ENCODE data around the gene LASP1. TPM values are rescaled to one million over a fixed set of nuclear protein-coding genes. Genes with fewer than 3 reads are reported as not detected.

LASP1 gene
- total RNA-seq, 1 experiment from 2014 or later = 68.1 TPM

- DNase-seq (ENCODE audit: unreplicated experiment) = no peak
- BruUV-seq (replicated peaks) = no TSS peak
- Mint-ChIP-seq H3K36me3 (ENCODE audit: insufficient read depth, unreplicated experiment) (peaks cover 29% of the 10 kb centered on the region), H3K27ac (ENCODE audit: low read depth, unreplicated experiment) (no peak overlapping the region), H3K9me3 (ENCODE audit: unreplicated experiment) (no peaks in the 10 kb centered on the region), H3K4me1 (ENCODE audit: insufficient read depth, unreplicated experiment) (peaks cover 8% of the 10 kb centered on the region), H3K27me3 (ENCODE audit: insufficient read depth, unreplicated experiment) (no peaks in the 10 kb centered on the region), H3K4me3 (ENCODE audit: unreplicated experiment) (no peak overlapping the region)
- ChIA-PET CTCF (no interaction called here), POLR2A (interaction anchor here (0.6 kb wide), 1 partner anchor 47 kb away, joined by 3 read pairs; no protein-coding TSS in a partner anchor)
- intact Hi-C loops (cut with micrococcal nuclease) = no loop called here
- TF ChIP-seq, protein P1, sequence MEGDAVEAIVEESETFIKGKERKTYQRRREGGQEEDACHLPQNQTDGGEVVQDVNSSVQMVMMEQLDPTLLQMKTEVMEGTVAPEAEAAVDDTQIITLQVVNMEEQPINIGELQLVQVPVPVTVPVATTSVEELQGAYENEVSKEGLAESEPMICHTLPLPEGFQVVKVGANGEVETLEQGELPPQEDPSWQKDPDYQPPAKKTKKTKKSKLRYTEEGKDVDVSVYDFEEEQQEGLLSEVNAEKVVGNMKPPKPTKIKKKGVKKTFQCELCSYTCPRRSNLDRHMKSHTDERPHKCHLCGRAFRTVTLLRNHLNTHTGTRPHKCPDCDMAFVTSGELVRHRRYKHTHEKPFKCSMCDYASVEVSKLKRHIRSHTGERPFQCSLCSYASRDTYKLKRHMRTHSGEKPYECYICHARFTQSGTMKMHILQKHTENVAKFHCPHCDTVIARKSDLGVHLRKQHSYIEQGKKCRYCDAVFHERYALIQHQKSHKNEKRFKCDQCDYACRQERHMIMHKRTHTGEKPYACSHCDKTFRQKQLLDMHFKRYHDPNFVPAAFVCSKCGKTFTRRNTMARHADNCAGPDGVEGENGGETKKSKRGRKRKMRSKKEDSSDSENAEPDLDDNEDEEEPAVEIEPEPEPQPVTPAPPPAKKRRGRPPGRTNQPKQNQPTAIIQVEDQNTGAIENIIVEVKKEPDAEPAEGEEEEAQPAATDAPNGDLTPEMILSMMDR (IDR thresholded peaks at IDR 0.05; ENCODE audit: unreplicated experiment) = no peak
These were observed 35.0 kb downstream of the LASP1 start for GRCh38 chr17:38904892-38905291.

- DNase-seq (ENCODE audit: unreplicated experiment) = no peak
- intact Hi-C loops (cut with micrococcal nuclease) = no loop called here
- Mint-ChIP-seq H3K27ac (ENCODE audit: low read depth, unreplicated experiment) (no peak overlapping the region), H3K36me3 (ENCODE audit: insufficient read depth, unreplicated experiment) (peaks cover 34% of the 10 kb centered on the region), H3K9me3 (ENCODE audit: unreplicated experiment) (no peaks in the 10 kb centered on the region), H3K27me3 (ENCODE audit: insufficient read depth, unreplicated experiment) (no peaks in the 10 kb centered on the region), H3K4me1 (ENCODE audit: insufficient read depth, unreplicated experiment) (peaks cover 8% of the 10 kb centered on the region), H3K4me3 (ENCODE audit: unreplicated experiment) (no peak overlapping the region)
- no TSS peak for BruUV-seq (replicated peaks)
- ChIA-PET POLR2A (no interaction called here), CTCF (no interaction called here)
- TF ChIP-seq, protein P1 (IDR thresholded peaks at IDR 0.05; ENCODE audit: unreplicated experiment) = no peak
These were observed 35.5 kb downstream of the LASP1 start for GRCh38 chr17:38905375-38905774.

DNA sequence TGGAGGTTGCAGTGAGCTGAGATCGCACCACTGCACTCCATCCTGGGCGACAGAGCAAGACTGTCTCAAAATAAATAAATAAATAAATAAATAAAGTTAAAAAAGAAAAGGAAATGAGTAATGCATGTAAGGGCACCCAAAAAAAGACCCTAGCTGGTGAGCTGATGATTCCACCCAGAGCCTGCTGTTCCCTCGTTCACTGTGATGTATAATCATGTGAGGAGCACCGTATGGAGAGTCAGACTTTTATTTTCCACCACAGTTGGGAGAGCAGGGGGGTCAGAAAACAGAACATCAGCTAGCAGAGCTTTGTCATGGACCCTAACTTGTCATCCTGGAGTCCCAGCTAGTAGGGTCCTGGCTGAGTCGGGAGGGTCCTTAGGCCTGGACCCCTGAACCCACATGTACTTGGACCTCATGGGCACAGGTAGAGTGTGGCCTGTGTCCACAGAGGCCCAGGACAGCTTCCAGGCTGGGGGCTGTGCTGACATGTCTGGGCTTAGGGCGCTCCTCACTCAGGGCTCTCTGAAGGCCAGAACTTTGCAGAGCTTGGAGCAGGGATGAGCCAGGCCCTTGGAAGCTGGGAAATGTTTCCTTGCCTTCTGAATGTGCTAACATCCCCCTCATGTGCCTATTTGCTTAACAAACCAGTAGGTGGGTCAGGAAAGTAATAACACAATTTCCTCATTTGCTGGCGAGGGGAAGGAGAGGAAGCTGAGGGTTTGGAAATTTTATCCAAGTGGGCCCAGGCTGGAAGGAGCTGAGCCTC, 36.8 kb downstream of the LASP1 start:
- intact Hi-C loops (cut with micrococcal nuclease) = no loop called here
- H3K36me3 Mint-ChIP-seq (ENCODE audit: insufficient read depth, unreplicated experiment) = peaks cover 40% of the 10 kb centered on the region
- BruUV-seq (replicated peaks) = no TSS peak
- POLR2A ChIA-PET = interaction anchor here (0.6 to 1.3 kb wide), 5 partner anchors 35 to 373 kb away, joined by 3 to 6 read pairs (median 4); partner anchors contain the start of gene RPL23
- CTCF ChIA-PET = interaction anchor here (0.7 kb wide), 1 partner anchor 9 kb away, joined by 3 read pairs; no protein-coding TSS in a partner anchor
- TF ChIP-seq, protein P1 (IDR thresholded peaks at IDR 0.05; ENCODE audit: unreplicated experiment) = no peak
- no peak overlapping the region for H3K27ac Mint-ChIP-seq (ENCODE audit: low read depth, unreplicated experiment)
- no peak for DNase-seq (ENCODE audit: unreplicated experiment)
- H3K27me3 Mint-ChIP-seq (ENCODE audit: insufficient read depth, unreplicated experiment) = no peaks in the 10 kb centered on the region
- no peaks in the 10 kb centered on the region for H3K9me3 Mint-ChIP-seq (ENCODE audit: unreplicated experiment)
- no peak overlapping the region for H3K4me3 Mint-ChIP-seq (ENCODE audit: unreplicated experiment)
- no peaks in the 10 kb centered on the region for H3K4me1 Mint-ChIP-seq (ENCODE audit: insufficient read depth, unreplicated experiment)

- Mint-ChIP-seq H3K9me3 (ENCODE audit: unreplicated experiment) (no peaks in the 10 kb centered on the region), H3K4me3 (ENCODE audit: unreplicated experiment) (no peak overlapping the region), H3K27me3 (ENCODE audit: insufficient read depth, unreplicated experiment) (no peaks in the 10 kb centered on the region), H3K27ac (ENCODE audit: low read depth, unreplicated experiment) (no peak overlapping the region), H3K4me1 (ENCODE audit: insufficient read depth, unreplicated experiment) (no peaks in the 10 kb centered on the region), H3K36me3 (ENCODE audit: insufficient read depth, unreplicated experiment) (peaks cover 42% of the 10 kb centered on the region)
- intact Hi-C loops (cut with micrococcal nuclease) = no loop called here
- TF ChIP-seq, protein P1 (IDR thresholded peaks at IDR 0.05; ENCODE audit: unreplicated experiment) = no peak
- POLR2A ChIA-PET = no interaction called here
- CTCF ChIA-PET = interaction anchor here (0.6 to 0.7 kb wide), 2 partner anchors 43 to 56 kb away, joined by 3 read pairs; no protein-coding TSS in a partner anchor
- no peak for DNase-seq (ENCODE audit: unreplicated experiment)
- BruUV-seq (replicated peaks) = no TSS peak
These were observed 38.2 kb downstream of the LASP1 start for GRCh38 chr17:38907930-38908675.

Measured in MCF 10A (cell line).